Mucosa of stomach (tissue), 1 donor: ENCODE results near the gene LRRC32.

Experiments
- H3K27me3 ChIP-seq: one replicate; pipeline ENCODE4 v1.7.0; 2013; ENCODE audit warnings: mild to moderate bottlenecking, low read length; ENCODE audit not compliant: control insufficient read depth, insufficient read depth
- H3K36me3 ChIP-seq: one replicate; pipeline ENCODE4 v1.7.0; 2013; ENCODE audit warnings: low read length; ENCODE audit not compliant: control insufficient read depth, insufficient read depth
- H3K4me1 ChIP-seq: one replicate; pipeline ENCODE4 v1.7.0; 2013; ENCODE audit warnings: mild to moderate bottlenecking, low read length; ENCODE audit not compliant: control insufficient read depth, insufficient read depth
- H3K4me3 ChIP-seq: one replicate; pipeline ENCODE4 v1.7.0; 2013; ENCODE audit warnings: low read length
- H3K9ac ChIP-seq: one replicate; pipeline ENCODE4 v1.7.0; 2013; ENCODE audit warnings: mild to moderate bottlenecking, low read length, moderate library complexity
- H3K9me3 ChIP-seq: one replicate; pipeline ENCODE4 v1.7.0; 2013; ENCODE audit warnings: mild to moderate bottlenecking, low read length, moderate library complexity; ENCODE audit not compliant: control insufficient read depth
- donor health status: Pancreatic carcinoma.

The LRRC32 gene

DNA sequence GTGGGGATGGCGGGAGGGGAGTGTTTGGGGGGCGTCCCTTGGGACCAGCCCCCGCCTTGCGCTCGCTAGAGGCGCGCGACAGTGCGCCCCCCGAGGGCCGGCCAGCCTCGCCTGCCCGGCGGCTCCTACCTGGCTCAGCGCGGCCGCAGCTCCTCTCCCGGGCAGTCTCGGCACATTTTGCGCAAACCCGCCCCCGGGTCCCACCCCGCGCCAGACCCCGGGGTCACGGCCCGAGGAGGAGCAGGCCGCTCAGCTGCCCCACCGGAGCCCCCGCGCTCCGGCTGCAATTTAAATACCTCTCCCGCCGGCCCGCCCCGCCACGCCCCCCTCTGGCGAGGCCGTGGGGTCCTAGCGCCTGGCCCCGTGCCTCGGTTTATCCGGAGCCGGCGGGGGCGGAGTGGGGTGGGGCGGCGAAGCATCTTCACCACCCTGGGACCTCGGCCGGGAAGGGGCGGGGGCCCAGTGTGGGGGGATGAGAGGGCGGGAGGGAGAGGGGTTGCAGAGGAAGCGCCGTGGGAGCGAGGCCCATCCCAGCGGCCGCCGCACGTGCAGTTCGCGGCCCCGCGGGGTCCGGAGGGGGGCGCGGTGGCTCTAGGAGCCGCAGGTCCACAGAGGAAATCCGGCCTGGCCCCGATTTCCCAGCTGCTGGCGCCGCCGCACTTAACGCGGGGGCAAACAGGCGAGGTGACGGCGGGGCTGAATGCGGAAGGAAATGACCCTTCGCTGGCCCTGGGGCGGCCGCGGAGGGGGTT, at the start of gene LRRC32:
LRRC32 (minus strand) TSS at position 263 of the 752 bp plus-strand sequence. CDS start 4,793 bp downstream, outside the sequence.
- Histone ChIP-seq H3K36me3 (no peaks in the 10 kb centered on the region), H3K27me3 (peaks cover 33% of the 10 kb centered on the region), H3K4me1 (peaks cover 13% of the 10 kb centered on the region), H3K9me3 (no peaks in the 10 kb centered on the region), H3K4me3 (peak within 1 kb of the TSS; percentile 17), H3K9ac (peak within 1 kb of the TSS; percentile 49)

DNA sequence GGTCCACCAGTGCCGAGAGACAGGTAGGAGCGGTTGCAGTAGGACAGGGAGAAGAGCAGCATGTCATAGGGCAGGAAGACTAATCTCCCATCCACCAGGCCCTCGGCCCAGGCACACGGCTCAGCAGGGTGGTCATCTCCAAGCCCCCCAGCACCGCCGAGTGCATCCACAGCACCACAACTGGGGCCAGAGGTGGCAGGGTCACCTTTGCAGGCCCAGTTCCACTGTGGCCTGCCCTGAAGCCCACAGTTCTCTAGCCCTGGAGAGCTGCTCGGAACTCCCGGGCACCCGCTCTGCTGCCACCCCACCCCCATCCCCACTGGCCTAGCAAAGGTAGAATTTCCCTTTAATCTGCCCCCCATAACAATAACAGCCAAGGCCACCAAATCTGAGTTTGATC, 49.1 kb upstream of the LRRC32 start:
- Histone ChIP-seq H3K4me1 (peaks cover 8% of the 10 kb centered on the region), H3K36me3 (no peaks in the 10 kb centered on the region), H3K9ac (no peak overlapping the region), H3K9me3 (no peaks in the 10 kb centered on the region), H3K4me3 (no peak overlapping the region), H3K27me3 (peaks cover 17% of the 10 kb centered on the region)

DNA sequence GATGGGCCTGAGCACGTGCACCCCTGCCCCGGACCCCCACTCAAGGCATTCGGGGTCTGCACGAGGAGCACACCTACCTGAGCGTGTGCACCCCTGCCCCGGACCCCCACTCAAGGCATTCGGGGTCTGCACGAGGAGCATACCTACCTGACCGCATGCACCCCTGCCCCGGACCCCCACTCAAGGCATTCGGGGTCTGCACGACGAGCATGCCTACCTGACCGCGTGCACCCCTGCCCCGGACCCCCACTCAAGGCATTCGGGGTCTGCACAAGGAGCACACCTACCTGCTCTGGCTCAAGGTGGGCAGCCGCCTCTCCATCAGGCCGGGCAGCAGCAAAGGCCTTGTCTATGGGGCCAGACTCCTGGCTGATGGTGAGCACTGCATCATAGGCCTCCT, 48.7 kb upstream of the LRRC32 start:
- Histone ChIP-seq H3K4me3 (no peak overlapping the region), H3K9me3 (no peaks in the 10 kb centered on the region), H3K4me1 (peaks cover 8% of the 10 kb centered on the region), H3K36me3 (no peaks in the 10 kb centered on the region), H3K27me3 (peaks cover 17% of the 10 kb centered on the region), H3K9ac (no peak overlapping the region)

DNA sequence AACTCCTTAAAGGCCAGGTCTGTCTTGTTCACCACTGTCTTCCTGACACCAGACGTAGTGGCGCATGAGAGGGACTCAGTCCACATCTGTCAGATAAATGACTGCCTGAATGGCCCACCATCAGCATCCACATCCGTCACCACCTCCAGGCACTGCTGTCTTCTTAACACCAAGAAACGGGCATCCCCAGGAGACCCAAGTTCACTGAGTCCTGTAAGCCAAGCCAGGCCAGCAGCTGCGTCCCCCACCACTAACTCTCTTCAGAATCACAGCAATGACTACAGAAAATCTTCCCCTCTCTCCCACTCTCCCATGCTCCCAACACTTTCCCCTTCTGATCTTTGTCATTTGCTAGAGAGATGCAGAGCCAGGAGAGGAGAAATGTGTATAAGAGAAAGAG, 47.3 kb upstream of the LRRC32 start:
- Histone ChIP-seq H3K27me3 (peaks cover 6% of the 10 kb centered on the region), H3K9me3 (no peaks in the 10 kb centered on the region), H3K4me3 (no peak overlapping the region), H3K36me3 (no peaks in the 10 kb centered on the region), H3K4me1 (peaks cover 8% of the 10 kb centered on the region), H3K9ac (no peak overlapping the region)

GRCh38 chr11:76717369-76717768, 46.8 kb upstream of the LRRC32 start:
- Histone ChIP-seq H3K9me3 (no peaks in the 10 kb centered on the region), H3K4me1 (peaks cover 8% of the 10 kb centered on the region), H3K4me3 (no peak overlapping the region), H3K27me3 (peaks cover 5% of the 10 kb centered on the region), H3K9ac (no peak overlapping the region), H3K36me3 (no peaks in the 10 kb centered on the region)

- Histone ChIP-seq H3K4me1 (no peaks in the 10 kb centered on the region), H3K9me3 (no peaks in the 10 kb centered on the region), H3K36me3 (no peaks in the 10 kb centered on the region), H3K9ac (no peak overlapping the region), H3K27me3 (no peaks in the 10 kb centered on the region), H3K4me3 (no peak overlapping the region)
Observed at GRCh38 chr11:76716268-76716667, 45.7 kb upstream of the LRRC32 start.

DNA sequence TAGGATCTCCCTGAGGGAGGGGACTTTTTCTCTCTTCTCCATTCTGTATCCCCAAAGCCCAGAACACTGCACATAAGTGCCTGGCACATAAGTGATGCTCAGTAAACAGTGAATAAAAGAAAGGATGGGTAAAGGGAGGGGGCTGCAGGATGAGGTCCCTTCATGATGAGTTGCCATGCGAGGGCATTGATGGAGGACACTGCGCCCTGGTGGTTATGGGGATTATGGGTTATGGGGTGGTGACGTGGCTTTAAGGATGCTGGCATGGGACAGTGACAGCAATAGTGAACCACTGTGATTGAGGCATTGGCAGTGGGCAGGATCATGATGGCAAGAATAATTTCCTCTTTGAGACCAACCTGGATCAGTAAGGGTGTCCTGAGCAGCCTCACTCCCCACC, 43.9 kb upstream of the LRRC32 start:
- no peaks in the 10 kb centered on the region for H3K36me3 ChIP-seq
- H3K4me1 ChIP-seq: no peaks in the 10 kb centered on the region
- no peak overlapping the region for H3K4me3 ChIP-seq
- H3K27me3 ChIP-seq: no peaks in the 10 kb centered on the region
- H3K9ac ChIP-seq: no peak overlapping the region
- no peaks in the 10 kb centered on the region for H3K9me3 ChIP-seq

GRCh38 chr11:76713499-76713898, 43.0 kb upstream of the LRRC32 start:
- no peaks in the 10 kb centered on the region for H3K27me3 ChIP-seq
- H3K36me3 ChIP-seq: no peaks in the 10 kb centered on the region
- H3K4me1 ChIP-seq: no peaks in the 10 kb centered on the region
- no peak overlapping the region for H3K9ac ChIP-seq
- no peak overlapping the region for H3K4me3 ChIP-seq
- no peaks in the 10 kb centered on the region for H3K9me3 ChIP-seq

GRCh38 chr11:76712125-76712524, 41.6 kb upstream of the LRRC32 start:
- Histone ChIP-seq H3K4me3 (no peak overlapping the region), H3K27me3 (no peaks in the 10 kb centered on the region), H3K4me1 (no peaks in the 10 kb centered on the region), H3K36me3 (no peaks in the 10 kb centered on the region), H3K9ac (no peak overlapping the region), H3K9me3 (no peaks in the 10 kb centered on the region)

DNA sequence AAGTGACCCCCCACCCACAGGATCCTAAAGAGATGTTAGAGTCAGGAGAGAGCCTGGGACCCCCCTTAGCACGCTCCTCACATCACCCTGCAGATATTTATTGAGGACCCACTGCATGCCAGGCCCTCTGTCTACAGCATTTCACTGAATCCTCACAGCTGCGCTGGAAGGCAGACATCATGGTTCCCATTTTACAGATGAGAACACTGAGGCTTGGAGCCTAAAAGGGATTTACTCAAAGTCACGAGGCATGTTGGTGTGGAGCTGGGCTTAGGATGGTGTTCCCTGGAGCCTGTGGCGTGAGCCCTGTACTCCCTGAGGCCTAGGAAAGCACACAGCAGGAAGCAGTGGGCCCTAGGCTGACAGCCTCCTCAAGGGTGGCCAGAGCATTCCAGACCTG, 39.2 kb upstream of the LRRC32 start:
- no peaks in the 10 kb centered on the region for H3K27me3 ChIP-seq
- no peaks in the 10 kb centered on the region for H3K4me1 ChIP-seq
- no peaks in the 10 kb centered on the region for H3K36me3 ChIP-seq
- H3K9me3 ChIP-seq: no peaks in the 10 kb centered on the region
- no peak overlapping the region for H3K4me3 ChIP-seq
- no peak overlapping the region for H3K9ac ChIP-seq

DNA sequence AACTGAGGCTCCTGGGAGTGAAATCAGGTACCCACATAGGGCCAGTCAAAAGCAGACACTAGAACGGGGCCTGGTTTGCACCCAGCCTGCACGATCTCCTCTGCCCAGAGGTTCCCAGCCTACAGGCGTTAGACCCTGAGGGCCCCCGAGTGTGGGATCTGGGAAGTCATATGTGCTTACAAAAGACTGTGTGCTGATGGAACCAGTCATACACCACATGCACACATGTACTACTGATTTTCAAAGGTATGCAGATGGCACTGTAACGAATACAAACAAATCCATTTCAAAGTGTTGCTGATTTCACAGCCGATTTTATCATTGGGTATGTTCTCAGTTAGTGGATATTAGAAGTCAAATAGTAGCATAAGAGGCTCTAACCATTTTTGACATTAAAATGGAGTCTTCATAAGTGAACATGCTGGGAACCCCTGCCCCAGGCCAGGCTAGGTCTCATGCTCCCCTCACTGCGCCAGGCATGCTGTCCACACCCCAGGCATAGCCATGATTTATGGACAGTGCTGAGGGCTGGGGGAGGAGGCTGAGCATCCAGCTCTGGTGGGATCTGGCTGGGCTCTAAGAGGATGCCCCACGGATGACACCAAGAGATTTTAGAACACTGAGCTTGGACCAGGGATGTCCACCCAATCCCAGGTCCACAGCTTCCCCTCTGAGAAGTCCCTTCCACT, 38.6 kb upstream of the LRRC32 start:
- Histone ChIP-seq H3K36me3 (no peaks in the 10 kb centered on the region), H3K4me3 (no peak overlapping the region), H3K9me3 (no peaks in the 10 kb centered on the region), H3K9ac (no peak overlapping the region), H3K4me1 (no peaks in the 10 kb centered on the region), H3K27me3 (no peaks in the 10 kb centered on the region)

DNA sequence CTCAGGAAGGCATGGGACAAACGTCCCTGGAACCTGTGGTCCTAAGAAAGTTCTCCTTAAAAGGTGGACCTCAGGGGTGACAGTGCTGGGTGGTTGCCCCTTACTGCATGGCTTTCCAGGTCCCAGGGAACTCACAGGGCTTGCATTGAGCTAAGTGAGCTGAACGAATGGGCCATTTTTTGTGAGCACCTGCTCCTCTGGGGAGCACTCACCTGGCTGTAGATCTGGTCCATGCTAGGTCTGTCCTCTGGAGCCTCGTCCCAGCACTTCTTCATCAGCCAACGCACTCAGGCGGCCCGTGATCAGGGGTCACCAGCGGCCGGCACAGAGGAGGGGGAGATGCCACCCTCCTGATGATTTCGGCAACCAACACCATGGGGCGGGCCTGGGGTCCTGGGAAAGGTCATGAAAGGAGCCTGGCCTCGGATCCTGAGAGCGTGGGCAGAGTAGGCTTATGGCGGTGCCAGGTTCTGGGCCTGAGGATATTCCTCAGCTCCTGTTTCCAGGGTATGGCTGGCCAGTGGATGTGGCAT, 36.8 kb upstream of the LRRC32 start:
- Histone ChIP-seq H3K36me3 (no peaks in the 10 kb centered on the region), H3K9me3 (no peaks in the 10 kb centered on the region), H3K9ac (no peak overlapping the region), H3K4me3 (no peak overlapping the region), H3K4me1 (no peaks in the 10 kb centered on the region), H3K27me3 (no peaks in the 10 kb centered on the region)
